A549 (cell line): Measurements from ENCODE around the gene SLC26A1.

Experiments used
- BCL3 ChIP-seq: fragments of >200 bp; sonication (Bioruptor Twin); formaldehyde crosslinking; IDR thresholded peaks from 3 replicates; pipeline ENCODE4 v1.6.1; 2016
- CBX2 ChIP-seq: fragments of 200-600 bp; sonication (generic); IDR thresholded peaks from 2 replicates; pipeline ENCODE4 v1.6.1; 2016; ENCODE audit warnings: low read depth, mild to moderate bottlenecking, borderline replicate concordance
- POLR2A ChIP-seq: IDR thresholded peaks from 2 replicates; pipeline ENCODE4 v1.6.1; 2012; ENCODE audit warnings: mild to moderate bottlenecking, low read length
- RFX5 ChIP-seq: fragments of 450-650 bp; IDR thresholded peaks from 2 replicates; pipeline ENCODE4 v1.7.1; 2014; ENCODE audit warnings: antibody characterized with exemption, mild to moderate bottlenecking, moderate library complexity
- SMC3 ChIP-seq: fragments of >200 bp; sonication (Bioruptor Twin); formaldehyde crosslinking; IDR thresholded peaks from 3 replicates; pipeline ENCODE4 v1.6.1; 2018; ENCODE audit warnings: inconsistent platforms
- TF ChIP-seq, protein P1 (sequence below): fragments of >200 bp; sonication (Bioruptor Twin); formaldehyde crosslinking; IDR thresholded peaks from 3 replicates; pipeline ENCODE4 v1.5.1; 2016
- TF ChIP-seq, protein P2 (sequence below): fragments of 200-600 bp; sonication (generic); IDR thresholded peaks from 2 replicates; pipeline ENCODE4 v1.6.1; 2016; ENCODE audit warnings: antibody characterized with exemption, mild to moderate bottlenecking, moderate library complexity

DNA sequence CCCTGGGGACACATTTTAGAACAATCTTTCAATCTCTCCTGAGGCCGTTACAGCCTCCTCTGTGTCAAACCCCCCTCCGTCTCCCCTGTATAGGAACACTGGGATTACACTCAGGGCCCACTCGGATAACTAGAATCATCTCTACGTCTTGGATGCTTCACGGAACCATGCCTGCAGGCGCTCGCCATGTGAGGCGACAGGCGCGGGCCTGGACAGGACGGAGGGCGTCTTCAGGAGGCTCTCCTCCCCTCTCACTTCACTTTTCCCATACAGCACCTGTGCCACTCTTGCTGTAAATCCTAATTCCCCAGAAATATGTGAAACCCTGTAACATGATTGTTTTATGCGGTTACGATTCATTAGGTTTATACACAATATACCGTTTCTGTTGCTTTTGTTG lies 10.4 kb downstream of the SLC26A1 start:
- TF ChIP-seq BCL3 (no peak), CBX2 (no peak), POLR2A (no peak), RFX5 (no peak), SMC3 (no peak)
- TF ChIP-seq, protein P1, sequence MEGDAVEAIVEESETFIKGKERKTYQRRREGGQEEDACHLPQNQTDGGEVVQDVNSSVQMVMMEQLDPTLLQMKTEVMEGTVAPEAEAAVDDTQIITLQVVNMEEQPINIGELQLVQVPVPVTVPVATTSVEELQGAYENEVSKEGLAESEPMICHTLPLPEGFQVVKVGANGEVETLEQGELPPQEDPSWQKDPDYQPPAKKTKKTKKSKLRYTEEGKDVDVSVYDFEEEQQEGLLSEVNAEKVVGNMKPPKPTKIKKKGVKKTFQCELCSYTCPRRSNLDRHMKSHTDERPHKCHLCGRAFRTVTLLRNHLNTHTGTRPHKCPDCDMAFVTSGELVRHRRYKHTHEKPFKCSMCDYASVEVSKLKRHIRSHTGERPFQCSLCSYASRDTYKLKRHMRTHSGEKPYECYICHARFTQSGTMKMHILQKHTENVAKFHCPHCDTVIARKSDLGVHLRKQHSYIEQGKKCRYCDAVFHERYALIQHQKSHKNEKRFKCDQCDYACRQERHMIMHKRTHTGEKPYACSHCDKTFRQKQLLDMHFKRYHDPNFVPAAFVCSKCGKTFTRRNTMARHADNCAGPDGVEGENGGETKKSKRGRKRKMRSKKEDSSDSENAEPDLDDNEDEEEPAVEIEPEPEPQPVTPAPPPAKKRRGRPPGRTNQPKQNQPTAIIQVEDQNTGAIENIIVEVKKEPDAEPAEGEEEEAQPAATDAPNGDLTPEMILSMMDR: no peak
- TF ChIP-seq, protein P2, sequence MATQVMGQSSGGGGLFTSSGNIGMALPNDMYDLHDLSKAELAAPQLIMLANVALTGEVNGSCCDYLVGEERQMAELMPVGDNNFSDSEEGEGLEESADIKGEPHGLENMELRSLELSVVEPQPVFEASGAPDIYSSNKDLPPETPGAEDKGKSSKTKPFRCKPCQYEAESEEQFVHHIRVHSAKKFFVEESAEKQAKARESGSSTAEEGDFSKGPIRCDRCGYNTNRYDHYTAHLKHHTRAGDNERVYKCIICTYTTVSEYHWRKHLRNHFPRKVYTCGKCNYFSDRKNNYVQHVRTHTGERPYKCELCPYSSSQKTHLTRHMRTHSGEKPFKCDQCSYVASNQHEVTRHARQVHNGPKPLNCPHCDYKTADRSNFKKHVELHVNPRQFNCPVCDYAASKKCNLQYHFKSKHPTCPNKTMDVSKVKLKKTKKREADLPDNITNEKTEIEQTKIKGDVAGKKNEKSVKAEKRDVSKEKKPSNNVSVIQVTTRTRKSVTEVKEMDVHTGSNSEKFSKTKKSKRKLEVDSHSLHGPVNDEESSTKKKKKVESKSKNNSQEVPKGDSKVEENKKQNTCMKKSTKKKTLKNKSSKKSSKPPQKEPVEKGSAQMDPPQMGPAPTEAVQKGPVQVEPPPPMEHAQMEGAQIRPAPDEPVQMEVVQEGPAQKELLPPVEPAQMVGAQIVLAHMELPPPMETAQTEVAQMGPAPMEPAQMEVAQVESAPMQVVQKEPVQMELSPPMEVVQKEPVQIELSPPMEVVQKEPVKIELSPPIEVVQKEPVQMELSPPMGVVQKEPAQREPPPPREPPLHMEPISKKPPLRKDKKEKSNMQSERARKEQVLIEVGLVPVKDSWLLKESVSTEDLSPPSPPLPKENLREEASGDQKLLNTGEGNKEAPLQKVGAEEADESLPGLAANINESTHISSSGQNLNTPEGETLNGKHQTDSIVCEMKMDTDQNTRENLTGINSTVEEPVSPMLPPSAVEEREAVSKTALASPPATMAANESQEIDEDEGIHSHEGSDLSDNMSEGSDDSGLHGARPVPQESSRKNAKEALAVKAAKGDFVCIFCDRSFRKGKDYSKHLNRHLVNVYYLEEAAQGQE: no peak
